Fibroblast of lung (primary cell): Measurements from ENCODE around the gene AP1G2. TPM values are rescaled to one million over a fixed set of nuclear protein-coding genes. Genes with fewer than 3 reads are reported as not detected.

Experiments
- DNase-seq, 2 donors: peaks; one replicate each; pipeline versions ENCODE4 v3.0.0 to v3.0.0-alpha.2; 2010; ENCODE audit warnings: low read depth in 2 of 2
- H2AFZ ChIP-seq: 2 replicates; pipeline ENCODE4 v1.5.1; 2012; ENCODE audit warnings: low read length, control low read depth, inconsistent platforms
- H3K27ac ChIP-seq: 2 replicates; pipeline ENCODE4 v1.5.1; 2011; ENCODE audit warnings: low read length, control low read depth; ENCODE audit not compliant: insufficient read depth
- H3K27me3 ChIP-seq: 2 replicates; pipeline ENCODE4 v1.5.1; 2011; ENCODE audit warnings: mild to moderate bottlenecking, low read length; ENCODE audit not compliant: control insufficient read depth, insufficient read depth
- H3K36me3 ChIP-seq: 2 replicates; pipeline ENCODE4 v1.5.1; 2011; ENCODE audit warnings: low read length; ENCODE audit not compliant: control insufficient read depth, insufficient read depth
- H3K4me1 ChIP-seq: 2 replicates; pipeline ENCODE4 v1.5.1; 2011; ENCODE audit warnings: low read length; ENCODE audit not compliant: control insufficient read depth, insufficient read depth; ENCODE audit errors: extremely low read depth
- H3K4me2 ChIP-seq: 2 replicates; pipeline ENCODE4 v1.5.1; 2011; ENCODE audit warnings: low read length, control low read depth; ENCODE audit not compliant: insufficient read depth; ENCODE audit errors: extremely low read depth
- H3K4me3 ChIP-seq, 4 experiments: fragments of 200-600 bp in 1 of 4; sonication (generic) in 1 of 4; replicated peaks in 1 of 4; 2 replicates each; pipeline ENCODE4 v1.5.1; 2011 to 2016; ENCODE audit warnings: low read length in 4 of 4, low read depth in 3 of 4, mild to moderate bottlenecking in 3 of 4, control low read depth in 2 of 4, inconsistent platforms in 1 of 4, mixed read lengths in 1 of 4; ENCODE audit not compliant: insufficient read depth in 1 of 4; ENCODE audit errors: control extremely low read depth in 1 of 4
- H3K79me2 ChIP-seq: 2 replicates; pipeline ENCODE4 v1.5.1; 2012; ENCODE audit warnings: mild to moderate bottlenecking, low read length, inconsistent platforms; ENCODE audit not compliant: control insufficient read depth, insufficient read depth
- H3K9ac ChIP-seq: 2 replicates; pipeline ENCODE4 v1.5.1; 2011; ENCODE audit warnings: mild to moderate bottlenecking, low read length, control low read depth; ENCODE audit not compliant: insufficient read depth
- H3K9me3 ChIP-seq: 2 replicates; pipeline ENCODE4 v1.5.1; 2012; ENCODE audit warnings: low read depth, low read length; ENCODE audit not compliant: control insufficient read depth, insufficient read depth
- H4K20me1 ChIP-seq: 2 replicates; pipeline ENCODE4 v1.5.1; 2011; ENCODE audit warnings: low read length; ENCODE audit not compliant: control insufficient read depth, insufficient read depth; ENCODE audit errors: extremely low read depth
- EZH2 ChIP-seq: IDR thresholded peaks from 2 replicates; pipeline ENCODE4 v1.5.1; 2012; ENCODE audit warnings: low read length, control low read depth, mild to moderate bottlenecking; ENCODE audit errors: missing control alignments
- polyA plus RNA-seq, 2 donors: library from polyadenylated mRNA; depleted of rRNA in 1 of 2; stranded (reverse) in 1 of 2; unstranded in 1 of 2; fragments of >200 nt; gene quantifications; 2 replicates each; pipeline ENCODE4 v1.2.1, GENCODE V29; 2011 to 2012; ENCODE audit warnings: missing spikeins in 1 of 2
- total RNA-seq: library from RNA; depleted of rRNA; stranded (reverse); fragments of >200 nt; gene quantifications from 2 replicates; pipeline ENCODE4 v1.2.1, GENCODE V29; 2014
- TF ChIP-seq, protein P1 (sequence below), 2 donors: IDR thresholded peaks in 1 of 2; conservative IDR thresholded peaks in 1 of 2; 1 replicate in 1 of 2; 2 replicates in 1 of 2; pipeline ENCODE4 v1.5.1; 2011 to 2012; ENCODE audit warnings: low read length in 2 of 2, control low read depth in 1 of 2, inconsistent platforms in 1 of 2, low read depth in 1 of 2, mild to moderate bottlenecking in 1 of 2

AP1G2 gene
- total and polyA plus RNA-seq, 2 donors (not counting 1 experiment from before 2014, with no cell fraction given) = 7.9 to 9.2 TPM

DNA sequence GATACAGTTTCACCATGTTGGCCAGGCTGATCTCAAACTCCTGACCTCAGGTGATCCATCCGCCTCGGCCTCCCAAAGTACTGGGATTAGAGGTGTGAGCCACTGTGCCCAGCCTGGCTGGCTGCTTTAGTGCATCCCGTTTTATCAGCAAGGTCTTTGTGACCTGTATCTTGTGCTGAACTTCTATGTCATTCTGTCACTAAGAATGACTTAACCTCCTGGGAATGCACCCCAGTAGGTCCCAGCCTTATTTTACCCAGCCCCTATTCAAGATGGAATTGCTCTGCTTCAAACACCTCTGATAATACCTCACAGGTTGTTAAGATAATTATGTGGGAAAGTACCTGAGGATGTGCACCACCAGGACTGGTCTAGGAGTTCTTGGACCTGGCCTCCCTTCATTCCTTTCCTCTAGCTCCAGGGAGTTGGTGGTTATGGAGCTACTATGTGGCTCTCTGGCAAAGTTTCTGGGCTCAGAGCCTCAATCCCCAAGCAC is 37.1 kb upstream of the AP1G2 start:
- Histone ChIP-seq H3K4me1 (no peaks in the 10 kb centered on the region), H4K20me1 (no peaks in the 10 kb centered on the region), H3K27ac (no peak overlapping the region), H3K9ac (no peak overlapping the region), H3K9me3 (no peaks in the 10 kb centered on the region), H3K36me3 (no peaks in the 10 kb centered on the region), H3K79me2 (no peaks in the 10 kb centered on the region), H3K4me3 (no peak overlapping the region), H2AFZ (no peak overlapping the region), H3K4me2 (no peak overlapping the region), H3K27me3 (no peaks in the 10 kb centered on the region)
- TF ChIP-seq EZH2 = no peak
- TF ChIP-seq, protein P1, sequence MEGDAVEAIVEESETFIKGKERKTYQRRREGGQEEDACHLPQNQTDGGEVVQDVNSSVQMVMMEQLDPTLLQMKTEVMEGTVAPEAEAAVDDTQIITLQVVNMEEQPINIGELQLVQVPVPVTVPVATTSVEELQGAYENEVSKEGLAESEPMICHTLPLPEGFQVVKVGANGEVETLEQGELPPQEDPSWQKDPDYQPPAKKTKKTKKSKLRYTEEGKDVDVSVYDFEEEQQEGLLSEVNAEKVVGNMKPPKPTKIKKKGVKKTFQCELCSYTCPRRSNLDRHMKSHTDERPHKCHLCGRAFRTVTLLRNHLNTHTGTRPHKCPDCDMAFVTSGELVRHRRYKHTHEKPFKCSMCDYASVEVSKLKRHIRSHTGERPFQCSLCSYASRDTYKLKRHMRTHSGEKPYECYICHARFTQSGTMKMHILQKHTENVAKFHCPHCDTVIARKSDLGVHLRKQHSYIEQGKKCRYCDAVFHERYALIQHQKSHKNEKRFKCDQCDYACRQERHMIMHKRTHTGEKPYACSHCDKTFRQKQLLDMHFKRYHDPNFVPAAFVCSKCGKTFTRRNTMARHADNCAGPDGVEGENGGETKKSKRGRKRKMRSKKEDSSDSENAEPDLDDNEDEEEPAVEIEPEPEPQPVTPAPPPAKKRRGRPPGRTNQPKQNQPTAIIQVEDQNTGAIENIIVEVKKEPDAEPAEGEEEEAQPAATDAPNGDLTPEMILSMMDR (conservative IDR thresholded peaks at IDR 0.05 in 1 of 2, IDR thresholded peaks at IDR 0.05 in 1 of 2; ENCODE audit: low read depth in 1 of 2, low read length in 2 of 2) = no peak
- DNase-seq = no peak

DNA sequence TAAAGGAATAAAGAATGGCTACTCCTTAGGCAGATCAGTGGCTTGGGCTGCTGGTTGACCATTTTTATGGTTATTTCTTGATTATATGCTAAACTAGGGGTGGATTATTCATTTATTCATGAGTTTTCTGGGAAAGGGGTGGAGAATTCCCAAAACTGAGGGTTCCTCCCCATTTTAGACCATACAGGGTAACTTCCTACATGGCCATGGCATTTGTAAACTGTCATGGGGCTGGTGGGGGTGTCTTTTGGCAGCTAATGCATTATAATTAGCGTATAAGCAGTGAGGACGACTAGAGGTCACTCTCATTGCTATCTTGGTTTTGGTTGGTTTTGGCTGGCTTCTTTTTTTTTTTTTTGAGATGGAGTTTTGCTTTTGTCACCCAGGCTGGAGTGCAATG is 36.6 kb upstream of the AP1G2 start:
- Histone ChIP-seq H3K4me1 (no peaks in the 10 kb centered on the region), H3K9me3 (no peaks in the 10 kb centered on the region), H2AFZ (no peak overlapping the region), H3K27ac (no peak overlapping the region), H4K20me1 (no peaks in the 10 kb centered on the region), H3K27me3 (no peaks in the 10 kb centered on the region), H3K4me3 (no peak overlapping the region), H3K4me2 (no peak overlapping the region), H3K36me3 (no peaks in the 10 kb centered on the region), H3K79me2 (no peaks in the 10 kb centered on the region), H3K9ac (no peak overlapping the region)
- TF ChIP-seq, protein P1 (conservative IDR thresholded peaks at IDR 0.05 in 1 of 2, IDR thresholded peaks at IDR 0.05 in 1 of 2; ENCODE audit: low read depth in 1 of 2, low read length in 2 of 2) = no peak
- no peak for TF ChIP-seq EZH2
- no peak for DNase-seq

DNA sequence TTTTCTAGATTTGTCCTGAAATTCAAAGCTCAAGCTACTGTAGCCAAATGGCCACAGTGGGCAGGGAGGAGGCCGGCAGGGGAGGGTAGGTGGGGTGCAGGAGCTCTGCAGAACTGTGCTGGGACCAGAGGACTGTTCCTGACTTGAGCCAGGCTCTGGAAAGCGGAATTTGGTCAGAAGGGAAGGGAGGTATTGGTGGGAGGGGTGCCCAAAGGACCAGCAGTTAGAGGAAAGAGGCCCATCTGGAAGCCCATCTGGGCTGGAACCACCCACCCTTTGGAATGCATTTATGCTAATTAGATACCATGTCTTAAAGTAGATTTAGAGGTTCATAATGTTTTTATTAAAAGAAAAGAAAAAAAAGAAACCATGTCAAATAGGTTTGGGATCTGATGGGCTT is 35.5 kb upstream of the AP1G2 start:
- H3K4me1 ChIP-seq = no peaks in the 10 kb centered on the region
- H3K79me2 ChIP-seq = no peaks in the 10 kb centered on the region
- no peak overlapping the region for H2AFZ ChIP-seq
- H3K4me3 ChIP-seq = no peak overlapping the region
- no peak overlapping the region for H3K4me2 ChIP-seq
- H3K9ac ChIP-seq = no peak overlapping the region
- no peak overlapping the region for H3K27ac ChIP-seq
- DNase-seq = no peak
- no peaks in the 10 kb centered on the region for H3K27me3 ChIP-seq
- no peaks in the 10 kb centered on the region for H4K20me1 ChIP-seq
- TF ChIP-seq, protein P1 (conservative IDR thresholded peaks at IDR 0.05 in 1 of 2, IDR thresholded peaks at IDR 0.05 in 1 of 2; ENCODE audit: low read depth in 1 of 2, low read length in 2 of 2) = no peak
- TF ChIP-seq EZH2 = no peak
- H3K36me3 ChIP-seq = no peaks in the 10 kb centered on the region
- no peaks in the 10 kb centered on the region for H3K9me3 ChIP-seq
